ENCODE data around the gene MPZL3. TPM values are rescaled to one million over a fixed set of nuclear protein-coding genes. Genes with fewer than 3 reads are reported as not detected.
"Not testable (repeated sequence)": the region's sequence is repeated elsewhere in the genome, so short reads cannot be mapped to it uniquely, and the experiment has no call there.

Gene MPZL3
- total RNA-seq, 1 experiment from 2014 or later = 7.1 TPM

DNA sequence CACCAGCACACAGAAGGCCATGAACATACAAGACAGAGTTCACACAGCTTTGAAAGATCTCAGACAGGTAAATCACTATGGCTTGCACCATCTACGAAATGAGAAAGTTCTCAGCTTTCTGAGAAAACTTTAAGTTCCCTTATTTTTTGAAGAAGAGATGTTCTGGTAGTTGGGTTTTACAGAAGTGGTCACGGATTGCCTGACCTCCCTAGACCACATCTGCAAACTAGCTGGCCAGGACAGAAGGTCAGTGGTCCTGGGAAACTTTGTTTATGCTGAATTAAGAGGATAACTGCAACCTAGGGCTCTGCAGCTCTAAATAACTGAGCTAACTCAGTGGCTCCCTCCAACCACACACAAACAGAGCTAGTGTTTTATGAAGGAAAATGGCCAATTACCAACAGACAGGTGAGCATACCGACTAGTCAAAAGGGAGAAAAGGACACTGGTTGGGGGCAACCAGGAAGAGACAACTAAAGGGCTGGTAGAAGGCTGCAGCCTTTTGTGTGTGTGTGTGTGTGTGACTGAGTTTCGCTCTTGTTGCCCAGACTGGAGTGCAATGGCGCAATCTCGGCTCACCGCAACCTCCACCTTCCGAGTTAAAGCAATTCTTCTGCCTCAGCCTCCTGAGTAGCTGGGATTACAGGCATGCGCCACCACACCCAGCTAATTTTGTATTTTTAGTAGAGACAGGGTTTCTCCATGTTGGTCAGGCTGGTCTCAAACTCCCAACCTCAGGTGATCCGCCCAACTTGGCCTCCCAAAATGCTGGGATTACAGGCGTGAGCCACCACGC, 67.2 kb downstream of the MPZL3 start:
- no peak for DNase-seq (ENCODE audit: low read depth)

DNA sequence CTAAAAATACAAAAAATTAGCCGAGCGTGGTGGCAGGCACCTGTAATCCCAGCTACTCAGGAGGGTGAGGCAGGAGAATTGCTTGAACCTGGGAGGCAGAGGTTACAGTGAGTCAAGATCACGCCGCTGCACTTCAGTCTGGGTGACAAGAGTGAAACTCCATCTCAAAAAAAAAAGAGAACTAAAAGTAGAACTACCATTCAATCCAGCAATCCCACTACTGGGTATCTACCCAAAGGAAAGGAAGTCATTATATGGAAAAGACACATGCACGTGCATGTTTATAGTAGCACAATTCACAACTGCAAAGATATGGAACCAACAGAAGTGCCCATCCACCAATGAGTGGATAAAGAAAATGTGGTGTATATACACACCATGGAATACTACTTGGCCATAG, 68.5 kb downstream of the MPZL3 start:
- DNase-seq (ENCODE audit: low read depth) = not testable (repeated sequence)

DNA sequence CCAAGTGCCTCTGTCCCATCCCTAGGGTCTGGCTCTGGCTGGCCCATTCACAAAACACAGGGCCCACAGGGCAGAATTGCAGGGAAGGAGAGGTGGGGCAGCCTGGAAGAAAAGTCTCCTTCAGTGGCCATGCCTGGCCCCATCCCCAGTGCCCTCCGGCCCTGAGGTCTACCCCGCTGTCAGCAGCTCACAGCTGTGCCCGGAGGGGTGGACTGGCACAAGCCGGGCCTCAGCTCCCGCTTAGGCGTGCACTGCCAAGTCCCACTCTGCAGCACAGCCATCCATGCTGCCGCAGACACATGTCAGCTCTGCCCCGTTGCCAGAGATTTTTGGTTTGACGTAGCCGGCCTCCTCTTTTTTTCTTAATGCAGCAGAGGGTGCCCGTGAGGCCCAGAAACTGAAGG, 71.9 kb downstream of the MPZL3 start:
- peak; percentile 45 for DNase-seq (ENCODE audit: low read depth)

DNA sequence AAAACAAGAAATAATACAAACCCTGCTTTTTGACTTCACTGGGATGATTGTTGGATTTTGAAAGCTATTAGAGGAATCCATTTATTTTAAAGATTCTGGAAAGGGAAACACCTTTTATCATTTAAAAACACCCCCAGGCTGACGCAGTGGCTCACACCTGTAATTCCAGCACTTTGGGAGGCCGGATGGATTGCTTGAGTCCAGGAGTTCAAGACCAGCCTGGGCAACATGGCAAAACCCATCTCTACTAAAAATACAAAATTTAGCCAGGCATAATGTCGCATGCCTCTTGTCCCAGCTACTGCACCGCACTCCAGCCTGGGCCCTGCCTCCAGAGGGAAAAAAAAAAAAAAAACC, 75.4 kb downstream of the MPZL3 start:
- no peak for DNase-seq (ENCODE audit: low read depth)

Other genes with a start within 250 kb of the MPZL3 start
- not detected in 2 replicates for gene TMPRSS4, start 175.3 kb downstream of the MPZL3 start, total RNA-seq (2014; rRNA removed; shearing (Covaris generic))
- not detected in 2 replicates for gene SMIM35, start 165.4 kb downstream of the MPZL3 start, total RNA-seq (2014; rRNA removed; shearing (Covaris generic))
- 0.57 and 1.2 TPM in 2 replicates for gene SCN4B, start 99.5 kb downstream of the MPZL3 start, total RNA-seq (2014; rRNA removed; shearing (Covaris generic))
- gene SCN2B, start 75.7 kb downstream of the MPZL3 start, total RNA-seq (2014; rRNA removed; shearing (Covaris generic)) = not detected in 2 replicates
- gene JAML, start 27.4 kb downstream of the MPZL3 start, total RNA-seq (2014; rRNA removed; shearing (Covaris generic)) = not detected in 2 replicates
- gene MPZL2, start 11.9 kb upstream of the MPZL3 start, total RNA-seq (2014; rRNA removed; shearing (Covaris generic)) = 0.17 TPM in 1 of 2 replicates, not detected in the other
- gene CD3E, start 52.4 kb upstream of the MPZL3 start, total RNA-seq (2014; rRNA removed; shearing (Covaris generic)) = not detected in 2 replicates
- gene CD3D, start 90.3 kb upstream of the MPZL3 start, total RNA-seq (2014; rRNA removed; shearing (Covaris generic)) = 0.51 TPM in 1 of 2 replicates, not detected in the other
- gene CD3G, start 92.0 kb upstream of the MPZL3 start, total RNA-seq (2014; rRNA removed; shearing (Covaris generic)) = not detected in 2 replicates
- 33.8 and 34.7 TPM in 2 replicates for gene UBE4A, start 107.2 kb upstream of the MPZL3 start, total RNA-seq (2014; rRNA removed; shearing (Covaris generic))
- gene ATP5MG, start 149.2 kb upstream of the MPZL3 start, total RNA-seq (2014; rRNA removed; shearing (Covaris generic)) = 66.2 and 69.5 TPM in 2 replicates
- gene KMT2A, start 184.1 kb upstream of the MPZL3 start, total RNA-seq (2014; rRNA removed; shearing (Covaris generic)) = 13.2 and 19.1 TPM in 2 replicates